H1 (cell line): Measurements from ENCODE around the gene SLC4A1AP. TPM values are rescaled to one million over a fixed set of nuclear protein-coding genes. Genes with fewer than 3 reads are reported as not detected.
A peak's percentile ranks its signal among the peaks of the same experiment; 100 is the strongest.

ENCODE experiments used
- CTCF ChIA-PET: fragments of 300-600 bp; sonication (Branson Sonifier 250); formaldehyde crosslinking; loops from one replicate; lab custom pipeline; 2021; ENCODE audit not compliant: partially characterized antibody; lab: Charles Lee
- POLR2A ChIA-PET: fragments of 300-600 bp; sonication (Branson Sonifier 250); formaldehyde crosslinking; loops from one replicate; lab custom pipeline; 2021; ENCODE audit warnings: inconsistent platforms; ENCODE audit not compliant: partially characterized antibody; lab: Charles Lee
- DNase-seq, 2 experiments: peaks; one replicate each; pipeline versions ENCODE4 v3.0.0 to v3.0.0-alpha.2; 2010 to 2022; ENCODE audit warnings: low spot score in 2 of 2, low read depth in 1 of 2, mixed read lengths in 1 of 2
- FAIRE-seq: peaks from 2 replicates; lab custom pipeline; 2011; peaks lifted over from hg19 to GRCh38; lab: Jason Lieb, UNC
- H2AFZ ChIP-seq: 2 replicates; pipeline ENCODE4 v1.8.1; 2012; ENCODE audit warnings: low read length, inconsistent platforms
- H2AK5ac ChIP-seq: 2 replicates; pipeline ENCODE4 v1.6.1; 2013; ENCODE audit warnings: low read depth, low read length
- H2BK120ac ChIP-seq: replicated peaks from 2 replicates; pipeline ENCODE3; 2013; ENCODE audit warnings: low read depth, low read length, inconsistent platforms
- H2BK12ac ChIP-seq: 2 replicates; pipeline ENCODE4 v1.6.1; 2013; ENCODE audit warnings: low read depth, low read length
- H2BK15ac ChIP-seq: 2 replicates; pipeline ENCODE4 v1.6.1; 2013; ENCODE audit warnings: low read length
- H2BK20ac ChIP-seq: 2 replicates; pipeline ENCODE4 v1.6.1; 2013; ENCODE audit warnings: low read length
- H2BK5ac ChIP-seq: 2 replicates; pipeline ENCODE4 v1.6.1; 2013; ENCODE audit warnings: low read depth, low read length
- H3K14ac ChIP-seq: 2 replicates; pipeline ENCODE4 v1.6.1; 2013; ENCODE audit warnings: inconsistent platforms; ENCODE audit not compliant: insufficient read length
- H3K18ac ChIP-seq: 2 replicates; pipeline ENCODE4 v1.6.1; 2013; ENCODE audit warnings: low read length; ENCODE audit errors: extremely low read depth
- H3K23ac ChIP-seq: 2 replicates; pipeline ENCODE4 v1.6.1; 2013; ENCODE audit warnings: inconsistent platforms; ENCODE audit not compliant: insufficient read length
- H3K23me2 ChIP-seq: 2 replicates; pipeline ENCODE4 v1.6.1; 2013; ENCODE audit warnings: low read depth, low read length
- H3K27ac ChIP-seq: 2 replicates; pipeline ENCODE4 v1.6.1; 2011; ENCODE audit warnings: low read depth, low read length, inconsistent platforms
- H3K27me3 ChIP-seq, 4 experiments: replicated peaks in 1 of 4; 1 replicate in 1 of 4; 2 replicates in 3 of 4; pipeline versions ENCODE4 v1.6.1 to v1.8.1; 2011 to 2013; ENCODE audit warnings: low read length in 3 of 4, mild to moderate bottlenecking in 3 of 4, inconsistent platforms in 2 of 4, mixed read lengths in 2 of 4, moderate library complexity in 1 of 4; ENCODE audit not compliant: control insufficient read depth in 3 of 4, insufficient read depth in 3 of 4; ENCODE audit errors: extremely low read depth in 1 of 4
- H3K36me3 ChIP-seq, 4 experiments: 2 replicates each; pipeline versions ENCODE4 v1.6.1 to v1.8.1; 2011 to 2013; ENCODE audit warnings: mild to moderate bottlenecking in 4 of 4, low read length in 3 of 4, moderate library complexity in 2 of 4, control low read depth in 1 of 4, inconsistent platforms in 1 of 4; ENCODE audit not compliant: insufficient read depth in 4 of 4, control insufficient read depth in 2 of 4
- H3K4ac ChIP-seq: replicated peaks from 2 replicates; pipeline ENCODE3; 2013; ENCODE audit warnings: low read length, low read depth, mixed read lengths, inconsistent platforms; ENCODE audit not compliant: insufficient read length
- H3K4me1 ChIP-seq, 4 experiments: replicated peaks in 1 of 4; 1 replicate in 1 of 4; 2 replicates in 3 of 4; pipeline versions ENCODE4 v1.6.1 to v1.8.1; 2011 to 2013; ENCODE audit warnings: low read length in 3 of 4, inconsistent platforms in 2 of 4, mixed read lengths in 1 of 4; ENCODE audit not compliant: insufficient read depth in 4 of 4, control insufficient read depth in 3 of 4
- H3K4me2 ChIP-seq, 2 experiments: 2 replicates each; pipeline versions ENCODE4 v1.6.1 to v1.8.1; 2011 to 2013; ENCODE audit warnings: low read depth in 2 of 2, low read length in 2 of 2, control low read depth in 1 of 2, inconsistent platforms in 1 of 2, mild to moderate bottlenecking in 1 of 2; ENCODE audit not compliant: insufficient read depth in 1 of 2
- H3K4me3 ChIP-seq, 4 experiments: fragments of 200-600, 300-600 bp in 1 of 4; sonication (generic), shearing (Covaris generic), sonication (Bioruptor Twin) in 1 of 4; 2 replicates each; pipeline versions ENCODE4 v1.5.1 to v1.8.1; 2011 to 2016; ENCODE audit warnings: low read length in 4 of 4, low read depth in 3 of 4, control low read depth in 2 of 4, inconsistent platforms in 2 of 4, mild to moderate bottlenecking in 2 of 4, mixed read lengths in 1 of 4, moderate library complexity in 1 of 4; ENCODE audit not compliant: insufficient read depth in 2 of 4; ENCODE audit errors: extremely low read depth in 1 of 4
- H3K56ac ChIP-seq: replicated peaks from 2 replicates; pipeline ENCODE3; 2013; ENCODE audit warnings: low read depth, mild to moderate bottlenecking, mixed read lengths, low read length, inconsistent platforms; ENCODE audit not compliant: insufficient read length
- H3K79me1 ChIP-seq: 2 replicates; pipeline ENCODE4 v1.6.1; 2013; ENCODE audit warnings: low read depth, low read length, control low read depth
- H3K79me2 ChIP-seq, 2 experiments: 2 replicates each; pipeline versions ENCODE4 v1.6.1 to v1.8.1; 2012 to 2013; ENCODE audit warnings: low read length in 2 of 2, mild to moderate bottlenecking in 2 of 2, inconsistent platforms in 1 of 2; ENCODE audit not compliant: insufficient read depth in 2 of 2, control insufficient read depth in 1 of 2
- H3K9ac ChIP-seq, 4 experiments: replicated peaks in 1 of 4; 1 replicate in 1 of 4; 2 replicates in 3 of 4; pipeline versions ENCODE4 v1.6.1 to v1.8.1; 2011 to 2013; ENCODE audit warnings: low read depth in 3 of 4, low read length in 3 of 4, control low read depth in 2 of 4, mild to moderate bottlenecking in 2 of 4, moderate library complexity in 2 of 4, inconsistent platforms in 1 of 4; ENCODE audit errors: extremely low read depth in 1 of 4
- H3K9me3 ChIP-seq, 2 experiments: 2 replicates each; pipeline versions ENCODE4 v1.6.1 to v1.8.1; 2012 to 2013; ENCODE audit warnings: mild to moderate bottlenecking in 2 of 2, moderate library complexity in 2 of 2, control low read depth in 1 of 2, inconsistent platforms in 1 of 2, low read depth in 1 of 2, low read length in 1 of 2, mixed read lengths in 1 of 2; ENCODE audit not compliant: insufficient read depth in 2 of 2
- H4K20me1 ChIP-seq, 2 experiments: replicated peaks in 1 of 2; 2 replicates each; pipeline versions ENCODE3 to v1.8.1; 2011 to 2013; ENCODE audit warnings: inconsistent platforms in 2 of 2, low read length in 2 of 2, mild to moderate bottlenecking in 1 of 2; ENCODE audit not compliant: insufficient read depth in 2 of 2, control insufficient read depth in 1 of 2
- H4K5ac ChIP-seq: 2 replicates; pipeline ENCODE4 v1.6.1; 2013; ENCODE audit warnings: low read length, low read depth, mixed read lengths, inconsistent platforms; ENCODE audit not compliant: insufficient read length
- H4K8ac ChIP-seq: 2 replicates; pipeline ENCODE4 v1.8.0; 2013; ENCODE audit warnings: mild to moderate bottlenecking, moderate library complexity, low read length, inconsistent platforms; ENCODE audit not compliant: insufficient read depth; ENCODE audit errors: extremely low read depth
- H4K91ac ChIP-seq: replicated peaks from 2 replicates; pipeline ENCODE3; 2013; ENCODE audit warnings: low read length, mixed read lengths, inconsistent platforms; ENCODE audit not compliant: insufficient read length
- ASH2L ChIP-seq: fragments of 200-600, 300-600 bp; sonication (generic); IDR thresholded peaks from one replicate; pipeline ENCODE4 v1.7.1; 2017; ENCODE audit warnings: low read length
- EGR1 ChIP-seq: IDR thresholded peaks from 2 replicates; pipeline ENCODE4 v1.6.1; 2011; ENCODE audit warnings: low read depth, low read length, borderline replicate concordance
- MAX ChIP-seq: IDR thresholded peaks from 2 replicates; pipeline ENCODE4 v1.6.1; 2012; ENCODE audit warnings: inconsistent platforms
- NANOG ChIP-seq: IDR thresholded peaks from 2 replicates; pipeline ENCODE4 v1.6.1; 2011; ENCODE audit warnings: low read length, low read depth, mild to moderate bottlenecking, inconsistent platforms; ENCODE audit not compliant: insufficient read depth, poor library complexity, severe bottlenecking
- POLR2A ChIP-seq, 2 experiments: IDR thresholded peaks; 1 replicate in 1 of 2; 2 replicates in 1 of 2; pipeline ENCODE4 v1.6.1; 2011; ENCODE audit warnings: low read depth in 2 of 2, low read length in 2 of 2, mild to moderate bottlenecking in 2 of 2; ENCODE audit errors: control extremely low read depth in 1 of 2
- TBP ChIP-seq: IDR thresholded peaks from 2 replicates; pipeline ENCODE4 v1.6.1; 2011; ENCODE audit warnings: low read depth, low read length, improper control_type of control experiment
- TEAD4 ChIP-seq: IDR thresholded peaks from 2 replicates; pipeline ENCODE4 v1.6.1; 2012; ENCODE audit warnings: low read depth, low read length, inconsistent platforms, mixed read lengths
- WGBS, 2 experiments: shearing (Covaris generic) in 1 of 2; methylation state at CpG; one replicate each; pipeline versions ENCODE4 v1.1.6 to v1.1.7; 2013 to 2015; ENCODE audit warnings: low lambda C conversion rate in 2 of 2, mixed read lengths in 2 of 2, inconsistent platforms in 1 of 2, low coverage in 1 of 2, missing lambda C conversion rate in 1 of 2; ENCODE audit not compliant: insufficient replicate concordance in 2 of 2, insufficient coverage in 1 of 2, insufficient read length in 1 of 2; ENCODE audit errors: extremely low coverage in 1 of 2, missing lambda C conversion rate in 1 of 2; 5-methylcytosine and 5-hydroxymethylcytosine counted together
- polyA plus RNA-seq, 7 experiments: library from polyadenylated mRNA; depleted of rRNA in 3 of 7; stranded (reverse) in 5 of 7; unstranded in 2 of 7; fragments of >200 nt in 5 of 7; fragments of 200-250 nt in 2 of 7; gene quantifications; 1 replicate in 5 of 7; 2 replicates in 1 of 7; 4 replicates in 1 of 7; pipeline versions ENCODE4 v1.2.1 to v1.2.3, GENCODE V29; 2011 to 2013; ENCODE audit warnings: missing spikeins in 2 of 7, mixed read lengths in 2 of 7
- total RNA-seq: library from RNA; stranded (reverse); fragmentation: NEBNext Ultra II Directional; extraction: Animal tissue kit (Norgen Biotek cat#: 25700); gene quantifications from 2 replicates; pipeline ENCODE4 v1.2.1, GENCODE V29; 2021

Gene SLC4A1AP
- total and polyA plus RNA-seq, 2 of the 8 experiments (the other 6 are each of a cell fraction or from before 2014, with no cell fraction given) = 8.1 to 18.4 TPM

DNA sequence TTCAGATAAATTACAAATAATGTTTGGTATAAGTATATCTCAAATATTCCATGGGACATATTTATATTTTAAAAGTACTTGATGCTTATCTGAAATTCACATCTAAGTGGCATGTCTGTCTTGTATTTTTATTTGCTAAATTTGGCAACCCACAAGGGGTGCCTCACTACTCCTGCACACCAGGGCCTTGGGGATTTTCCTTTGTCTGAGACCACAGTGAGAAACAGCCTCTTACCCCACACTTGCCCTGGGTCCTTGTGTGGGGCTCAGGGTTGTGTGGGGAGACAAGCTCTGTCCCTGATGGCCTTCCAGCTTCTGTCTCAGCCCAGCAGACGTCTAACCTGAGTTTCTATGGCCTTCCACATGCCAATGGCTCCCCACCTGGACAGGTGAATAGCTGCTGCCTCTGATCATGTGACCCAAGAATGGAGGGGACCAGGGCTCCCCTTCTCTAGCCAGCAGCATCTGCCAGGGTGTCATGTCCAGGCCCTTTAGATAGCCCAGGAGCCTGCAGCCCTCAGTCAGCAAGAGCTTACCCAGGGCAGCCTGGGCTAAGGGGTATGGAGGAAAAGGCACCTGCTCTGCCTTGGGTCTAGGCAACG lies 58.3 kb downstream of the SLC4A1AP start:
- CTCF ChIA-PET = interaction anchor here (0.9 to 3.6 kb wide), 14 partner anchors 9 to 731 kb away, joined by 3 to 51 read pairs (median 10); no protein-coding TSS in a partner anchor
- H2BK120ac ChIP-seq = no peak overlapping the region
- H3K56ac ChIP-seq = no peak overlapping the region
- no peak for FAIRE-seq
- TF ChIP-seq POLR2A (IDR thresholded peaks at IDR 0.05; ENCODE audit: control extremely low read depth in 1 of 2, low read depth in 2 of 2, low read length in 2 of 2) (no peak), TEAD4 (no peak), ASH2L (no peak), NANOG (no peak), TBP (no peak), EGR1 (no peak), MAX (no peak)
- TF ChIP-seq, all 59 proteins: peak for 0
- Histone ChIP-seq H3K79me2 (no peaks in the 10 kb centered on the region), H3K9me3 (no peaks in the 10 kb centered on the region), H3K4me2 (no peak overlapping the region), H2BK15ac (no peak overlapping the region), H4K5ac (no peak overlapping the region), H4K91ac (no peak overlapping the region), H3K9ac (no peak overlapping the region), H2BK12ac (peak overlapping the region; percentile 84; the same call in 1 of the 2 replicates), H2AK5ac (peak overlapping the region; percentile 26; the same call in 1 of the 2 replicates), H3K4me3 (no peak overlapping the region), H3K79me1 (no peaks in the 10 kb centered on the region), H3K23ac (no peak overlapping the region), H3K4ac (no peak overlapping the region), H3K4me1 (peaks cover 8 to 24% (median 12%) of the 10 kb centered on the region in 4 experiments), H3K36me3 (no peaks in the 10 kb centered on the region), H3K27ac (no peak overlapping the region), H2BK5ac (no peak overlapping the region), H3K23me2 (no peaks in the 10 kb centered on the region), H2AFZ (no peak overlapping the region), H4K20me1 (no peaks in the 10 kb centered on the region), H3K27me3 (no peaks in the 10 kb centered on the region), H2BK20ac (no peak overlapping the region), H4K8ac (no peak overlapping the region), H3K18ac (no peak overlapping the region; the same call in 1 of the 2 replicates), H3K14ac (no peak overlapping the region)
- DNase-seq = no peak
- 72% methylated on average over 2 of the region's 2 CpGs; no CpG with 5 or more reads in 1 of the 2 experiments for whole genome bisulfite sequencing, 2 experiments
- POLR2A ChIA-PET = interaction anchor here (0.9 to 1.8 kb wide), 4 partner anchors 21 to 1233 kb away, joined by 3 to 4 read pairs (median 4); no protein-coding TSS in a partner anchor
